HCT116 (cell line): ENCODE results near the gene EIF3M. TPM values are rescaled to one million over a fixed set of nuclear protein-coding genes. Genes with fewer than 3 reads are reported as not detected.

ENCODE experiments used
- ATAC-seq: fragments of 200-7000 bp; cut with Tn5 transposase; 2 replicates; pipeline ENCODE4 v1.9.1; 2020; ENCODE audit warnings: mild to moderate bottlenecking, moderate library complexity
- BruUV-seq: library from RNA; stranded (reverse); fragments of 400-500 nt; replicated peaks from 2 replicates; lab custom pipeline; 2021; lab: Mats Ljungman, UMichigan
- CTCF ChIA-PET: fragments of 300-600 bp; sonication (Branson Sonifier 250); formaldehyde crosslinking; loops from one replicate; lab custom pipeline; 2021; ENCODE audit warnings: antibody characterized with exemption; lab: Charles Lee
- POLR2A ChIA-PET: fragments of 300-600, 350-600 bp; sonication (Branson Sonifier 250); formaldehyde crosslinking; loops from one replicate; lab custom pipeline; 2021; ENCODE audit warnings: antibody characterized with exemption; lab: Charles Lee
- RAD21 ChIA-PET, 2 experiments: fragments of 300-600 bp; sonication (Branson Sonifier 250); formaldehyde crosslinking; loops; one replicate each; lab custom pipeline; 2023; ENCODE audit warnings: low total read pairs in 2 of 2; ENCODE audit not compliant: uncharacterized antibody in 2 of 2, unreplicated experiment in 2 of 2, low non-redundant PET in 1 of 2; lab: Charles Lee
- DNase-seq: peaks from one replicate; pipeline ENCODE4 v3.0.0-alpha.2; 2010; ENCODE audit warnings: low read depth, low spot score
- H2AFZ ChIP-seq: fragments of 200-600 bp; shearing (Covaris generic), sonication (generic); 2 replicates; pipeline ENCODE4 v1.6.1; 2017; ENCODE audit warnings: low read depth, mixed run types, mixed read lengths, antibody characterized with exemption, low read length; ENCODE audit not compliant: poor library complexity, severe bottlenecking
- H3K27ac ChIP-seq: 2 replicates; pipeline ENCODE4 v1.5.1; 2012; ENCODE audit warnings: low read depth, low read length
- H3K27me3 ChIP-seq: fragments of 200-600 bp; sonication (generic); 2 replicates; pipeline ENCODE4 v1.6.1; 2016; ENCODE audit warnings: mixed run types, low read length, mixed read lengths; ENCODE audit not compliant: insufficient read depth
- H3K36me3 ChIP-seq, 2 experiments: fragments of 200-500 bp in 1 of 2; fragments of 200-600 bp in 1 of 2; sonication (Bioruptor generic) in 1 of 2; sonication (generic) in 1 of 2; 2 replicates each; pipeline versions ENCODE4 v1.5.1 to v1.6.1; 2014 to 2016; ENCODE audit warnings: low read length in 2 of 2, inconsistent platforms in 1 of 2, mixed read lengths in 1 of 2, mixed run types in 1 of 2; ENCODE audit not compliant: insufficient read depth in 2 of 2, control insufficient read depth in 1 of 2
- H3K4me1 ChIP-seq, 2 experiments: fragments of 200-600 bp in 1 of 2; sonication (generic) in 1 of 2; 2 replicates each; pipeline versions ENCODE4 v1.5.1 to v1.6.1; 2012 to 2017; ENCODE audit warnings: low read length in 2 of 2, inconsistent platforms in 1 of 2, mild to moderate bottlenecking in 1 of 2, mixed read lengths in 1 of 2, mixed run types in 1 of 2, moderate library complexity in 1 of 2; ENCODE audit not compliant: insufficient read depth in 2 of 2, control insufficient read depth in 1 of 2
- H3K4me2 ChIP-seq: fragments of 200-600 bp; sonication (generic); 2 replicates; pipeline ENCODE4 v1.6.1; 2017; ENCODE audit warnings: mixed run types, low read length, mixed read lengths
- H3K4me3 ChIP-seq, 2 experiments: fragments of 200-600 bp in 1 of 2; sonication (generic) in 1 of 2; replicated peaks in 1 of 2; 2 replicates each; pipeline ENCODE4 v1.5.1; 2011 to 2016; ENCODE audit warnings: low read length in 2 of 2, control low read depth in 1 of 2, low read depth in 1 of 2, mild to moderate bottlenecking in 1 of 2, mixed read lengths in 1 of 2, mixed run types in 1 of 2
- H3K79me2 ChIP-seq: fragments of 200-600 bp; sonication (generic); 2 replicates; pipeline ENCODE4 v1.6.1; 2017; ENCODE audit warnings: mild to moderate bottlenecking, mixed run types, low read length, moderate library complexity, mixed read lengths; ENCODE audit not compliant: insufficient read depth
- H3K9ac ChIP-seq: fragments of 200-600 bp; sonication (generic); 2 replicates; pipeline ENCODE4 v1.6.1; 2016; ENCODE audit warnings: low read length, mixed read lengths
- H3K9me2 ChIP-seq: fragments of 200-600 bp; sonication (generic), shearing (Covaris generic); 2 replicates; pipeline ENCODE4 v1.6.1; 2017; ENCODE audit warnings: mixed run types, mild to moderate bottlenecking, moderate library complexity; ENCODE audit not compliant: insufficient read depth
- H3K9me3 ChIP-seq, 2 experiments: fragments of 200-500 bp in 1 of 2; fragments of 200-600 bp in 1 of 2; sonication (Bioruptor generic) in 1 of 2; sonication (generic) in 1 of 2; 2 replicates each; pipeline ENCODE4 v1.6.1; 2014 to 2017; ENCODE audit warnings: low read length in 2 of 2, mixed read lengths in 2 of 2, inconsistent platforms in 1 of 2, low read depth in 1 of 2, mild to moderate bottlenecking in 1 of 2, mixed run types in 1 of 2, moderate library complexity in 1 of 2; ENCODE audit not compliant: control insufficient read depth in 1 of 2, insufficient read depth in 1 of 2
- H4K20me1 ChIP-seq: fragments of 200-600 bp; sonication (generic), shearing (Covaris generic); 2 replicates; pipeline ENCODE4 v1.6.1; 2017; ENCODE audit warnings: mixed run types, mild to moderate bottlenecking, moderate library complexity; ENCODE audit not compliant: insufficient read depth
- CEBPB ChIP-seq: IDR thresholded peaks from 2 replicates; pipeline ENCODE4 v1.6.1; 2012; ENCODE audit warnings: low read depth
- EZH2phosphoT487 ChIP-seq: fragments of 200-600 bp; IDR thresholded peaks from 2 replicates; pipeline ENCODE4 v1.6.1; 2018; ENCODE audit warnings: antibody characterized with exemption, borderline replicate concordance
- JUND ChIP-seq: IDR thresholded peaks from 2 replicates; pipeline ENCODE4 v1.6.1; 2012
- RAD21 ChIP-seq: IDR thresholded peaks from 2 replicates; pipeline ENCODE4 v1.6.1; 2012; ENCODE audit warnings: low read depth, mild to moderate bottlenecking
- SIN3A ChIP-seq: IDR thresholded peaks from 2 replicates; pipeline ENCODE4 v1.6.1; 2012; ENCODE audit warnings: low read depth
- SP1 ChIP-seq: IDR thresholded peaks from 2 replicates; pipeline ENCODE4 v1.6.1; 2012; ENCODE audit warnings: low read depth
- TCF7L2 ChIP-seq: IDR thresholded peaks from 2 replicates; pipeline ENCODE4 v1.7.0; 2011; ENCODE audit warnings: borderline replicate concordance, inconsistent platforms; ENCODE audit not compliant: insufficient read depth, insufficient read length; ENCODE audit errors: extremely low read depth
- ZNF274 ChIP-seq: fragments of 200-500 bp; sonication (Bioruptor generic); IDR thresholded peaks from 2 replicates; pipeline ENCODE4 v1.6.1; 2014; ENCODE audit warnings: mild to moderate bottlenecking, low read depth, low read length, inconsistent platforms
- intact Hi-C: fragments of 100-400 bp; cut with micrococcal nuclease; formaldehyde crosslinking; loops from 2 replicates; pipeline ENCODE4 v1.10.0; 2022
- total RNA-seq: library from RNA; stranded (reverse); gene quantifications from one replicate; pipeline ENCODE4 v1.2.1, GENCODE V29; 2021; ENCODE audit not compliant: unreplicated experiment
- TF ChIP-seq, protein P1 (sequence below): IDR thresholded peaks from 2 replicates; pipeline ENCODE4 v1.6.1; 2012; ENCODE audit warnings: low read depth

Gene EIF3M
- total RNA-seq, 1 experiment from 2014 or later, result 346 TPM

DNA sequence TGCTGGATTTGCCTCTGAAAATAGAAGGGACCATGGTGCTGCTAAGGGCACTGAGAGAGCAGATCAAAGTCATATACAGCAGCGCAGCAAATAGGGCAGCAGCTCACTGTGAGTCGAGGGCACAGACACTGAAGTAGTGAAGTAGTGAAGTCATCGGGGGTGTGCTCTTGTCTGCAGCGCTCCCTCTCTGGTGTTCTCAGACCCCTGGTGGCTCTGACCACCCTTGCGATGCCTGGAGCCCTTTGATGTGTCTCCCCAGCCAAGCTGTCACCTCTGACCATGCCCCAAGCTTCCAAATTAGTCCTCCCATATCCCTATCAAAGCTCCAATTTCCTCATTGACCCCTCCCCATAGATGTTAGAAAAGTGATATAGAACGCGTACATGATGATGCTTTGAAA is 27.7 kb upstream of the EIF3M start:
- Histone ChIP-seq H3K27ac (no peak overlapping the region), H3K27me3 (no peaks in the 10 kb centered on the region), H4K20me1 (no peaks in the 10 kb centered on the region), H2AFZ (no peak overlapping the region), H3K36me3 (no peaks in the 10 kb centered on the region), H3K4me1 (no peaks in the 10 kb centered on the region), H3K9me3 (no peaks in the 10 kb centered on the region), H3K4me3 (no peak overlapping the region), H3K9ac (no peak overlapping the region), H3K9me2 (no peaks in the 10 kb centered on the region), H3K79me2 (no peaks in the 10 kb centered on the region), H3K4me2 (no peak overlapping the region)
- intact Hi-C loops, result no loop called here
- ChIA-PET POLR2A (no interaction called here), RAD21 (no interaction called here), CTCF (no interaction called here)
- no TSS peak for BruUV-seq
- ATAC-seq, result no peak
- TF ChIP-seq, protein P1, sequence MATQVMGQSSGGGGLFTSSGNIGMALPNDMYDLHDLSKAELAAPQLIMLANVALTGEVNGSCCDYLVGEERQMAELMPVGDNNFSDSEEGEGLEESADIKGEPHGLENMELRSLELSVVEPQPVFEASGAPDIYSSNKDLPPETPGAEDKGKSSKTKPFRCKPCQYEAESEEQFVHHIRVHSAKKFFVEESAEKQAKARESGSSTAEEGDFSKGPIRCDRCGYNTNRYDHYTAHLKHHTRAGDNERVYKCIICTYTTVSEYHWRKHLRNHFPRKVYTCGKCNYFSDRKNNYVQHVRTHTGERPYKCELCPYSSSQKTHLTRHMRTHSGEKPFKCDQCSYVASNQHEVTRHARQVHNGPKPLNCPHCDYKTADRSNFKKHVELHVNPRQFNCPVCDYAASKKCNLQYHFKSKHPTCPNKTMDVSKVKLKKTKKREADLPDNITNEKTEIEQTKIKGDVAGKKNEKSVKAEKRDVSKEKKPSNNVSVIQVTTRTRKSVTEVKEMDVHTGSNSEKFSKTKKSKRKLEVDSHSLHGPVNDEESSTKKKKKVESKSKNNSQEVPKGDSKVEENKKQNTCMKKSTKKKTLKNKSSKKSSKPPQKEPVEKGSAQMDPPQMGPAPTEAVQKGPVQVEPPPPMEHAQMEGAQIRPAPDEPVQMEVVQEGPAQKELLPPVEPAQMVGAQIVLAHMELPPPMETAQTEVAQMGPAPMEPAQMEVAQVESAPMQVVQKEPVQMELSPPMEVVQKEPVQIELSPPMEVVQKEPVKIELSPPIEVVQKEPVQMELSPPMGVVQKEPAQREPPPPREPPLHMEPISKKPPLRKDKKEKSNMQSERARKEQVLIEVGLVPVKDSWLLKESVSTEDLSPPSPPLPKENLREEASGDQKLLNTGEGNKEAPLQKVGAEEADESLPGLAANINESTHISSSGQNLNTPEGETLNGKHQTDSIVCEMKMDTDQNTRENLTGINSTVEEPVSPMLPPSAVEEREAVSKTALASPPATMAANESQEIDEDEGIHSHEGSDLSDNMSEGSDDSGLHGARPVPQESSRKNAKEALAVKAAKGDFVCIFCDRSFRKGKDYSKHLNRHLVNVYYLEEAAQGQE, result no peak
- TF ChIP-seq EZH2phosphoT487, result no peak
- TF ChIP-seq TCF7L2, result no peak
- TF ChIP-seq RAD21, result no peak
- TF ChIP-seq ZNF274, result no peak
- no peak for TF ChIP-seq SP1
- TF ChIP-seq SIN3A, result no peak
- no peak for TF ChIP-seq CEBPB
- TF ChIP-seq JUND, result no peak
- no peak for DNase-seq
